SK-N-MC (cell line): Measurements from ENCODE around the gene ENO2.
A peak's percentile ranks its signal among the peaks of the same experiment; 100 is the strongest.

Experiments
- DNase-seq: peaks from one replicate; pipeline ENCODE4 v3.0.0-alpha.2; 2011; ENCODE audit warnings: low read depth, low spot score
- H3K27ac ChIP-seq: fragments of 200-600 bp; sonication (generic); 2 replicates; pipeline ENCODE4 v1.5.1; 2016; ENCODE audit warnings: mixed run types
- H3K36me3 ChIP-seq: fragments of 200-600 bp; sonication (generic); 2 replicates; pipeline ENCODE4 v1.6.1; 2017; ENCODE audit warnings: antibody characterized with exemption, low read length, mixed read lengths; ENCODE audit not compliant: insufficient read depth
- H3K4me3 ChIP-seq: fragments of 200-600 bp; sonication (generic); 2 replicates; pipeline ENCODE4 v1.5.1; 2016
- H3K9ac ChIP-seq: fragments of 200-600 bp; sonication (generic); 2 replicates; pipeline ENCODE4 v1.8.0; 2017; ENCODE audit warnings: mixed run types, mixed read lengths; ENCODE audit not compliant: insufficient read length
- H3K9me3 ChIP-seq: fragments of 200-600 bp; sonication (generic); 2 replicates; pipeline ENCODE4 v1.6.1; 2017; ENCODE audit warnings: low read depth, mild to moderate bottlenecking, antibody characterized with exemption, low read length, moderate library complexity, mixed read lengths
- EZH2 ChIP-seq: fragments of 200-600 bp; sonication (generic); IDR thresholded peaks from one replicate; pipeline ENCODE4 v1.6.1; 2017; ENCODE audit warnings: antibody characterized with exemption
- FOXP2 ChIP-seq: optimal IDR thresholded peaks from 2 replicates; pipeline ENCODE3; 2011; ENCODE audit warnings: mild to moderate bottlenecking, moderate library complexity; ENCODE audit not compliant: insufficient read depth; ENCODE audit errors: extremely low read length, control extremely low read depth
- POLR2AphosphoS5 ChIP-seq: IDR thresholded peaks from 2 replicates; pipeline ENCODE4 v1.6.1; 2012; ENCODE audit warnings: mild to moderate bottlenecking, low read depth, low read length, borderline replicate concordance

Gene ENO2

DNA sequence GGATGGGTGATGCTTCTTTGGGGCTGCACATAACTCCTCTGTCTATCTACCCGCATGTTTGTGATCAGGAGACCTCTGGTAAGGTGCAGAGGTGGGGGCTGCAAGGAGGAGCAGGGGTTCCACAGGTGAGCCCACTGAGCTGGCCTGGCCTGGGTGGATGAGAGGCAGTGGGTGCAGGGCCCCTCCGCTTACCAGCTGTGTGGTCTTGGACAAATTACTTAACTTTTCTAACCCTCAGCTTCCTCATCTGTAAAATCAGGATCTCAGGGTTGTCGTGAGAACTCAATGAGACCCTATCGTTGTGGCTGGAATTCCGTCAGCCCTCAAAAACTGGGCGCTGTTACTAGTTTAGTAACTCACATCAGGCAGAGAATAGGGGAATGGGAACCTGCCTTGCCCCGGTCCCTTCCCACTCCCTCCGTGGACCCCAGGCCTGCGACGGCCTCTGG lies 44.3 kb downstream of the ENO2 start:
- H3K27ac ChIP-seq: peak overlapping the region; percentile 60
- no peaks in the 10 kb centered on the region for H3K9me3 ChIP-seq
- peak overlapping the region; percentile 49 for H3K9ac ChIP-seq
- no peak for TF ChIP-seq FOXP2
- no peak for TF ChIP-seq EZH2
- TF ChIP-seq POLR2AphosphoS5: no peak
- no peak overlapping the region for H3K4me3 ChIP-seq
- DNase-seq: no peak
- no peaks in the 10 kb centered on the region for H3K36me3 ChIP-seq

DNA sequence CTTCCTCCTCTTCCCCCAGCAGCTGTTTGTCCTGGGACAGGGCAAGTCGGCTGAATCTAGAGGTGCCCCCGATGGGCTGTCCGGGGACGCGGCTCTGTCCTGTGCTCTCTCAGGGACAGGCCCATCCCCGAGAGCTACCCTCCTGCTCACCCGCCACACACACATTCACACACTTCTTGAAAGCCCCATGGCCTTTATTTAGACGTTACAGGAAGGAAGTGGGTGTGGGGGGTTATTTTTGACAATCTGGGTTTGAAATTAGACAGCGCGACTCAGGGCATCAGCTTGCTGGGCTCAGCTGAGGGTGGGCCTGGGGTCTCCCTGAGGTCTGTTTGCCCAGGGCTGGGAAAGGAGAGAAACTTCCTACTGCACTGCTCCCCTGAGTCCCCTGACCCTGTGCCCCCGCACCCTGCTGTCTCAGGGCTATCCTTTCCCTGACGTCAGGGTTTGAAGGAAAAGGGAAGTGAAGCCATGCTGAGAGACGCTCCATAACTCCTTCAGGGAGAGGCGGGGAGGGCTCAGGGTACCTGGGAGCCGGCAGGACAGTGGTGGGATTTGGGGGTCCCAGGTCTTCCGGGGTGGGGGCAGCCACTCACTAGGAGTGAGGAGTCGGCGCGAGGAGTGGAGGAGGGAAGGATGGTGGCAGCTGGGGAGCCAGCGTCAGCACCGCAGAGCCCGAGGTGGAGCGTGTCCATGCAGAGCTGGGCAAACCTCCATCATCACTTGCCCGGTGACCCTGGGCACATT lies 44.9 kb downstream of the ENO2 start:
- H3K27ac ChIP-seq: peak overlapping the region; percentile 60

DNA sequence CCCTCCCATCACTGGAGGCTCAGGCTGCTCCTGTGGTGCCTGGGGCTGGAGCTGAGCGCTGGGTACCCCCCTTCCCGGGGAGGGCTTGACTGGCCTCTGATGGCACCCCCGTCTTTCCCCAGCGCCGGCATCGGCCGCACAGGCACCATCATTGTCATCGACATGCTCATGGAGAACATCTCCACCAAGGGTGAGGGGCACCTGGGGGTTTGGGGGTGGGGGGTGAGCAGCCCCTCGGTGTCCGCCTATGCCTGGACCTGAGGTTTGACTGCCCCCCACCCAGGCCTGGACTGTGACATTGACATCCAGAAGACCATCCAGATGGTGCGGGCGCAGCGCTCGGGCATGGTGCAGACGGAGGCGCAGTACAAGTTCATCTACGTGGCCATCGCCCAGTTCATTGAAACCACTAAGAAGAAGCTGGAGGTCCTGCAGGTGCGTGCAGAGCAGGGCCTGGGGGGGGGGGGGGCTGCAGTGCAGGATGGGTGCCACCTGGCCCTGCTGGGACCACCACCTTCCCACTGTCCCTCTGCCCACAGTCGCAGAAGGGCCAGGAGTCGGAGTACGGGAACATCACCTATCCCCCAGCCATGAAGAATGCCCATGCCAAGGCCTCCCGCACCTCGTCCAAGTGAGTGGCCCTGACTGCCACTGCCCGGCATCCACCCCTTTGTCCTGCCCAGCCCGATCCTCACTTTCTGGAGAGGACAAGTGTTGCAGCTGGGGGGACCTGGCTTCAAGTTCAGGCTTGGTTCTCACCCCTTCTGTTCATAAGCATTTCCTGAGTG lies 45.6 kb downstream of the ENO2 start:
- TF ChIP-seq FOXP2: no peak
- no peak for TF ChIP-seq EZH2
- no peak for TF ChIP-seq POLR2AphosphoS5
- Histone ChIP-seq H3K9ac (no peak overlapping the region), H3K27ac (no peak overlapping the region)

More for the DNA sequence above, 44.9 kb downstream of the ENO2 start:
- Histone ChIP-seq H3K9ac (peak overlapping the region; percentile 49), H3K9me3 (no peaks in the 10 kb centered on the region), H3K4me3 (no peak overlapping the region), H3K36me3 (no peaks in the 10 kb centered on the region)
- no peak for TF ChIP-seq EZH2
- TF ChIP-seq POLR2AphosphoS5: no peak
- no peak for TF ChIP-seq FOXP2
- no peak for DNase-seq

DNA sequence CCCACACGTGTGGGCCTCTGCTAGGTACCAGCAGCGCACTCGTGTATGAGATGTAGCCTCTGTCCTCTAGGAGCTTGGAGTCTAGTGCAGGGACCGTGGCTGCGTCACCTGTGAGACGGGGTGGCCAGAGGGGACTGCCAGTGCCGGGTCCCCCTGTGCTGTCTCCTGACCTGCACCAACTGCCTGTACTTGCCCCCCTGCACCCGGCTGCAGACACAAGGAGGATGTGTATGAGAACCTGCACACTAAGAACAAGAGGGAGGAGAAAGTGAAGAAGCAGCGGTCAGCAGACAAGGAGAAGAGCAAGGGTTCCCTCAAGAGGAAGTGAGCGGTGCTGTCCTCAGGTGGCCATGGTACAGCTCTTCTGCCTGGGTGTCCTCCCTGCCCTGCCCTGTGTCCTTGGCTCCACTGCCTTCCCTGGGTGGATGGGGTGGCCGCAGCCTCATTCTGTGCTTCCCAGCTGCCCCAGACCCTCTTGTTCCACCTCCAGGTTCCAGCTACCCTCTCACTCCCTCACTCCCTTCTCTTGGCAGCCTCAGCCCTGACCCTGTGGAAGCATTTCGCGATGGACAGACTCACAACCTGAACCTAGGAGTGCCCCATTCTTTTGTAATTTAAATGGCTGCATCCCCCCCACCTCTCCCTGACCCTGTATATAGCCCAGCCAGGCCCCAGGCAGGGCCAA lies 46.4 kb downstream of the ENO2 start:
- DNase-seq: no peak
- TF ChIP-seq EZH2: no peak
- TF ChIP-seq FOXP2: no peak
- no peak for TF ChIP-seq POLR2AphosphoS5
- H3K36me3 ChIP-seq: peaks cover 6% of the 10 kb centered on the region
- H3K4me3 ChIP-seq: no peak overlapping the region
- H3K27ac ChIP-seq: peak overlapping the region; percentile 94
- no peaks in the 10 kb centered on the region for H3K9me3 ChIP-seq
- H3K9ac ChIP-seq: peak overlapping the region; percentile 73

More for the DNA sequence above, 45.6 kb downstream of the ENO2 start:
- H3K9me3 ChIP-seq: no peaks in the 10 kb centered on the region
- no peak for DNase-seq
- H3K4me3 ChIP-seq: no peak overlapping the region
- H3K36me3 ChIP-seq: no peaks in the 10 kb centered on the region

DNA sequence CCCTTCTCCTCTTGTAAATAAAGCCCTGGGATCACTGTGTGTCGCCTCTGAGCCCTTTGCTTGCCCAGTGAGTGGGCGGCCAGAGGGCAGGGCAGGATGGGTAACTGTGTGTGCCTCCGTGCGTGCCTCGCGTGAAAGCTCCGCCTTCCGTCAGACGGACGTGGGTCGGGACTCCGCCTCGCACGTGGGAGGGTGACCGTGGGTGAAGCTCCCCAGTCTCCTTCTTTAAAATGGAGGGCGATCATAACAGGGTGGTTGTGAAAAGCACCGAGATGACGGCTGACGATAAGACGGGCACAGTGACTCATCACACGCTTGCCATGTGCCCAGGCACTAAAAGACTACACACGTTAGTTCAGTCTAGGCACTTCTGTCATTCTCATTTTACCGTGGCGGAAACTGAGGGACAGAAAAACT lies 46.9 kb downstream of the ENO2 start:
- TF ChIP-seq FOXP2: no peak
- TF ChIP-seq POLR2AphosphoS5: no peak; the same call in 1 of the 2 replicates
- no peak for TF ChIP-seq EZH2
- Histone ChIP-seq H3K27ac (peak overlapping the region; percentile 94), H3K9me3 (no peaks in the 10 kb centered on the region), H3K9ac (peak overlapping the region; percentile 73), H3K4me3 (peak overlapping the region; percentile 66), H3K36me3 (peaks cover 12% of the 10 kb centered on the region)
- DNase-seq: no peak

DNA sequence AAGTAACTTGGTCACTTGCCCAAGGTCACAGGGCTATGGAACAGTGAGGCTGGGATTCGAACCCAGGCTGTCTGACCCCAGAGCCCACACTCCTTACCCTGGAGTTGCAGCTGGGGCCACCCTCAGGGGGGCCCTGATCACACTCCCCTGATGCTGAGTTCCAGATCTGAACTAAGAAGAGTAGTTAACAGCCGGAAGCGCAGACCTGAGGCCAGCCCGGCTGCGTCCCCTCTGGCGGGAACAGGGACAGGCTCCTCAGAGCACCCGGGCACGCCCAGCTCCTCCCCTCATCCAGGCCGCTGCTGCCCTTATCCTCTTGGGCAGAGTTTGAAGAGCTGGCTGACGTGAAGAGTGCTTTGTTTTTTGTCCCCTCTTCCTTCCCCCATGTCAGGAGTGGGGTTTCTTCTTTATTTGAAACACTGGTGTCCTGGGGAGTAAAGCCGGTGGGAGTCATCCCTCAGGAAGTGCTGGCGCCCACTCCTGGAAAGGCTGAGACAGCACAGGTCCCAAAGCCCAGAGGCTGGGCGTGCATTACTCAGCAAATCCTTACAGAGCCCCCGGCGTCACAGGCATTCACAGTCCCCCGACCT lies 47.4 kb downstream of the ENO2 start:
- TF ChIP-seq FOXP2 (peak; percentile 43), EZH2 (no peak)
- DNase-seq: peak; percentile 59
- peak overlapping the region; percentile 66 for H3K4me3 ChIP-seq
- peaks cover 17% of the 10 kb centered on the region for H3K36me3 ChIP-seq
- H3K27ac ChIP-seq: peak overlapping the region; percentile 94
- peak overlapping the region; percentile 73 for H3K9ac ChIP-seq
- H3K9me3 ChIP-seq: no peaks in the 10 kb centered on the region

DNA sequence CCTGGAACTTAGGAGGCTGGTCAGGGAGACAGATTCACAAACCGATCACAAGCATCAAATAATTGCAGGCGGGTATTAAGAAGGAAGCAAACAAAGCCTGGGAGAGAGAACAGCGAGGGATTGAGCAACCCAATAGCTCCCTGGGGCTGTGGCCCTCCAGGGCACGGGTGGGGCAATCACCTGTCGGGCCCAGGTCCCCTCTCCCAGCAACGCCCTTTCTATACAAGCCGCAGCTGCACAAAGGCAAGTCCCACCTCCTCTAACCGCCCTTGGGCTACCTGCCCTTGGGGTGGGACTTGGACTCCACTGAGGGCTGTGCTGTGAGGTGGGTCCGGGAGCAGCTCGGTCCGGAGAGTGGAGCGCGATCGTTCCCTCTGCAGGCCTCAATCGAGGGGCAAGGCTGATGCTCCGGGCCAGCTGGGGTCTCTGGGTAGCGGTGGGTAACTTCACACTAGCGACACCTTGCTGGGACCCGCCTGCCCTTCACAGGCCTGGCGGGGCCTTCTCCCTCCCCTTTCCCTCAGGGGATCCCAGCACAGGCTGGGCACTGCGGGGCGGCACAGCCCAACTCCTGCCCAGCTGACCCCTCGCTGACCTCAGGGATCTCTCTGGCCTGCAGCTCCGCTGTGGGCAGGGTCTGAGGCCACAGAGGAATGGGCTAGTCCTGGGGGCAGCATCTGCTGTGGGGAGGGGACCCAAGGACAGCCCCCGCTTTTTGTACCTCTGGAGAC lies 48.1 kb downstream of the ENO2 start:
- Histone ChIP-seq H3K27ac (peak overlapping the region; percentile 94), H3K4me3 (peak overlapping the region; percentile 66), H3K36me3 (peaks cover 24% of the 10 kb centered on the region), H3K9ac (peak overlapping the region; percentile 47), H3K9me3 (no peaks in the 10 kb centered on the region)
- no peak for TF ChIP-seq POLR2AphosphoS5
- no peak for TF ChIP-seq FOXP2
- no peak for TF ChIP-seq EZH2
- no peak for DNase-seq
